A549 treated with Mapracorat at 1 μM for 4 hours (cell line): Measurements from ENCODE around the gene TMEM184C. TPM values are rescaled to one million over a fixed set of nuclear protein-coding genes. Genes with fewer than 3 reads are reported as not detected.

Experiments
- total RNA-seq: library from RNA; stranded (reverse); fragments of 200-300 nt; extraction: Qiagen RNA extraction; gene quantifications from 5 replicates; pipeline ENCODE4 v1.2.3, GENCODE V29; 2022

The TMEM184C gene
- 18.3 to 22.8 TPM (median 19.3 TPM) in 5 replicates for total RNA-seq

GRCh38 chr4:147617173-147617840 is at the start of gene TMEM184C:
TSS of gene TMEM184C (plus strand) at chr4:147617397. CDS start at chr4:147617957, 560 bp downstream.

GRCh38 chr4:147683717-147684700 is 66.8 kb downstream of the TMEM184C start, which contains the start of gene PRMT9:
TSS of gene PRMT9 (minus strand) at chr4:147684163. CDS start at chr4:147683987, 176 bp downstream.

Other genes starting within 250 kb of the TMEM184C start
- gene EDNRA, start 136.3 kb upstream of the TMEM184C start, total RNA-seq, result 0.11 to 0.32 TPM (median 0.30 TPM) in 5 replicates
- gene PRMT9, start 66.8 kb downstream of the TMEM184C start, total RNA-seq, result 2.2 to 3.3 TPM (median 3.0 TPM) in 5 replicates
- 13.9 to 16.4 TPM (median 14.8 TPM) in 5 replicates for gene ARHGAP10, start 114.7 kb downstream of the TMEM184C start, total RNA-seq